GF-D8 (cell line): ENCODE results near the gene BNIP3.
"Not testable (repeated sequence)": the region's sequence is repeated elsewhere in the genome, so short reads cannot be mapped to it uniquely, and the experiment has no call there.

Experiments
- DNase-seq: peaks from one replicate; lab custom pipeline; 2025; lab: John Stamatoyannopoulos, UW

The BNIP3 gene

DNA sequence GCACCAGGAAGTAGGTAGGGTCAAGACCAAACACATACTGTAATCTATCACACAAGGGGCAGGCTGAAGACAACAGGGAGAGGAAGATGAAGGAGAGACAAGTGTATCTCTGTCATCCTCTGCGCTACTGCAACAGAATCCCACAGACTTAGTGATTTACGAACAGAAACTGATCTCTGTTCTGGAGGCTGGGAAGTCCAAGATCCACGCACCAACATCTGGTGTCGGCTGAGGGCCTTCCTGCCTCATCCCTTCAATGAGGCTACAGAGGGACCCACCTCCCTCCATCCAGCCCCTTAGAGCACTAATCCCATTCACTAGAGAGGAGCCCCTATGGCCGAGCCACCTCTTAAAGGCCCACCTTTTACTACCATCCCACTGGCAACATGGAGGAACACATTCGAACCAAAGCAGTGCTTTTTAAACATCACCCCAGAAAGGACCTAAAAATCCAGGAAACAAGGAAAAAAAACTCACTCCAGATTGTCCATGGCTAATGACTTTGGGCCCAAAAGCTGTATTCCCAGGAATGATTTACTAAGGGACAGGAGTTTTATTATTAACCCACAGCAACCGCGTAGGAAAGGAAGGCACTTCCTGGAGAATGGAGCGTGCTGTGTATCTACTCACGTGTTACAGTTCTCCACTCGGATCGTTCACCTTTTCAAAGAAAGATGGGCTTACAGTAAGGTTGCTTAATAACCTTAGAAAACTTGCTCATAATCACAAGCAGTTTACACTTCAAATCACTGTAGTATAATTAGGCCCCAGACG is 4.2 kb downstream of the BNIP3 start:
- DNase-seq, result no peak

DNA sequence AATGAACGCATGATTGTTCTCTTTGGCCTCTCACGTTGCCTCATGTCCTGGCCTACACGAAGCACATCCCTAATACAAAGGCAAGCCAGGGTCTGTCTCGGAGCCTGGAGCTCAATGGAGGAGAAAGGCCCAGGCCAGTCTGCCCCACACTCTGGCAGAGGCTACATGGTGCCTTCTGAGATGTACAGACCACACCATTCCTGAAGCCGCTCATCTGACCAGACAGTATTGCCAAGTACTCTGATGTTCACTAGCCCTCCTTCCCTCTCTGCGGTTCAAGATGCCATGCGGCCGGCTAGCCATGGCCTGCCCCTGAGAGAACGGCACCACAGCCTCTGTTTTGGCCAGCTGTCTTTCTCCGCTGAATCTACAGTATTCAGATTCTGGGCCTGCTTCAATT is 5.9 kb downstream of the BNIP3 start:
- DNase-seq, result no peak

DNA sequence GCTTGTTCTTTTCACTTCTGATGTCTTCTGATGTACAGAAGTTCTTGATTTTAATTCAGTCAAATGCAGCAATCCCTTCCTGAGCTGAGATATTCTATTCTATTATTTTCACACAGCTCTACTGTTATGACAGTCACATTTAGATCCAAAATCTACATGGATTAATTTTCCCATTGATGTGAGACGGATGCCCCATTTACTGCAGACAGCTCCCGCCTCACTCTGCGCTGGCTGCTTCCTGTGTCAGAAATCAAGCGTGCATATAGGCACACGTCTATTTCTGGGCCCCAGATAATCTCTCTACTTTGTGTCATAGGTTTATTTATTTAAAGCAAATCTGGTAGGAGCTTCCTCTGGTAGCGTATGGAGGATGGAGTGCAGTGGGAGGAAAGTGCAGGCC is 6.7 kb downstream of the BNIP3 start:
- DNase-seq, result no peak

DNA sequence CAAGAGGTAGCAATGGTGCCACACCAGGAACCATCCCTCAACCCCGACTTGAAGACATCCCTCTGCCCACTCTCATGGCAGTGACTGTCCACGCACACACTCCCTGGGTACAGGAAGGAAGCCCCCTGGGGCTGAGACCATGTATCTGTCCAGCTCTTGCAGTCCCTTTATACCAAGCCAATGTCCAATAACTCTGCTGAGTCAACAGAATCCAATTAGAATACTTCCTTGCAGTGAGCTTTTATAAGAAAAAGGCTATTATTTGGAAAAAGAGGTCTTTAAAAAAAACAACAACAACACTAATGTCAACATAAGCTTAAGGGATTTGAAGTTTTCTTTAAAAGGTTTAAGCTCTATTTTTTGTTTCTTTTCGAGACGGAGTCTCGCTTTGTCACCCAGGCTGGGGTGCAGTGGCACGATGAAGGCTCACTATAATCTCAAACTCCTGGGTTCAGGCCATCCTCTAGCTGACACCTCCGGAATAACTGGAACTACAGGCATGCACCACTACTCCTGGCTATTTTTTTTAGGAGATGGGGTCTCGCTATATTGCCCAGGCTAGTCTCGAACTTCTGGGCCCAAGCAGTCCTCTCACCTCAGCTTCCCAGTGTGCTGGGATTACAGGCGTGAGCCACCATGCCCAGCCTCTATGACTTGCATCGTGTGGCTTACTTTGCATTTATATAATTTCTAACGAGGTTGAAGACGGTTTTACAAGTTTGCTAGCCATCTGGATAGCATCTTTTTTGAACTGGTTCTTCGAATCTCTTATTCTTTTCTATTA is 7.5 kb downstream of the BNIP3 start:
- no peak for DNase-seq

DNA sequence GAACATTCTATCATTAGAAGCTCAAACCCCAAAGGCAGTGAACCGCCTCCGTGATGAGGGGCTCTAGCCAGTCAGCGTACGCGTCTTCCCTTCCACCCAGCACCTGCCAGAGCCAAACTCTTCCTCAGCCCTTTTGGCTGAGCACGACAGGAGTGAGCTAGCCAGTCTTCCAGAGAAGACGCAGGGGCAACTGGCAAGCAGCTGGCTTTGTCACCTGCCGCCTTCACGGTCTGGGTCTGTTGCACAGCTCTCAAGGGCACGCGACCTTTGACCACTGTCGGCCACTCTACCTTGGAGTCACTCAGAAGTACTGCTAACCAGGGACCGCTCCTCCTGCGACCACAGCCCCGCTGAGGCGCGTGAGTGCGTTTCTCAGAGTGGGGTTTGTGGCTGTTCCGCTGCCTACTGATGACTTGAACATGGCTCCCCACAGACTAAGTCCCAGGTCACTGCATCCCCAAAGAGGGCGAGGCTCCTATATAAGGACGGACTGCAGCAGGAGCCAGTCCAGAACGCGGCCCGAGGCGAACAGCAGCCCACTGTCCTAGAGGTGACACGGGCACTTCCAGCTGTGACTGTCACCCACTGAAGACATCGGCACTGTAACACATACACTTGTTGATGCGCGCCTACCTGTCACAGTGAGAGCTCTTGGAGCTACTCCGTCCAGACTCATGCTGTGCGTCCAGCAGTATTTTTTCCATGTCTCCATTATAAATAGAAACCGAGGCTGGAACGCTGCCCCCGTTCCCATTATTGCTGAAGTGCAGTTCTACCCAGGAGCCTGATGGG is 8.4 kb downstream of the BNIP3 start:
- DNase-seq, result no peak

DNA sequence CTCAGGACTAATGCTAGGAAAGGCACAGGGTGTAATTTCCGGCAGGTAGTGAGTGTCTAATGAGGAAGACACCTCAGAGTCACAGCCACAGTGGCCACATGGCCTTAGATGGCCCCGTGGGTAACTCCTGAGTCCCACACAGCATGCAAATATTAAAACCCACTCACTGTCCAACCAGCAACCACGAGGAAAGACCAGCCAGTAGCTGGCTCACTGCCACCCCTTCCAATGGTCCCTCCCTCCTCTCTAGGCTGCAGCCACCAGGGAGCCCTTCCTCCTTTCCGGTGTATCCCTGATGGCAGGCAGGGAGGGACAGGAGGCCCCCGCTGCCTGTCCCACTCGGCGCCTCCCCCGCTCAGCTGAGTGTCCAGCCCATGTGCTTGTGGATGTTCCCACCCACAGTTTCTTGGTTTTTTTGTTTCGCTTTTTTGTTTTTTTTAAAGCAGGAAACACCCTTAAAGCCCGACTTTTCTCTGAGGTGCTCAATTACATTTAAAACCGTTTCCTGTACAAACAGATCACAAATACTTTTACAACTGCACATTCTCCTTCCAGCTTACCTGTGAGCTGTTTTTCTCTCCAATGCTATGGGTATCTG is 9.2 kb downstream of the BNIP3 start:
- DNase-seq, result no peak

DNA sequence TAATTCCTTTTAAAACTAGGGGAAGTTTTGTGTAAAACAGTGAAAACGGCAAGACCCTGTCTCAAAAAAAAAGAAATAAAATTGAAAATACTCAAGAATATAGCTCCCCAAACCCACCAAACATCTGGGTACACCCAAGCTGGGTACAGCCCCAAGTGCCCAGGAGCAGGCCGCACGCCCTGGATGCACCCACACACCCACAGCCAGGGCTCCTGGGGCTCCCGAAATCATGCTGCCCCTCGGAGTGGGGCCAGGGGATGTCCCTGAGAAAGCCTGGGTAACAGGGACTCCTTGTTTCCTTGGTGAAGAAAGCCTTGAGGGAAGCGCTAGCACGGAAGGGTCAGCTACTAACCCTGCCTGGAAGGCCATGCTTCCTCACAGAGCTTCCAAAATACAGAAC is 10.1 kb downstream of the BNIP3 start:
- DNase-seq, result no peak

DNA sequence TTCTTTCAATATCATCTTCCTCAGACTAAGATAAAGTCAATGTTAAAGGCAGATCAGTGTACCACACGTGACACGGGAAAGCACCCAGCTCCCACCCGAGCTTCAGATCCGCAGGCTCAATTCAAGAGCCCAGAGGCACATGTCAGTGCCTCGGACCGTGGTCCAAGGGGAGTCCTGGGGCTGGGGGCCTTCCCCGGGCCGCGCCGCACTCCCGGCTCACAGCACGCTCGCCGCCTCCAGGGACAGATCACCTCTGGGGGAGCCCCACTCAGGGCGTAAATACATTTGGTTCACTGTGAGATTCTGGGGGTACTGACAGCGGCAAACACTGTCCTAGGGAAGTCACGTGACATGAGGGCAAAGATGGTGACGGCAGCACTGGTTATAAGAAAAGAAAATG is 10.8 kb downstream of the BNIP3 start:
- DNase-seq, result no peak

DNA sequence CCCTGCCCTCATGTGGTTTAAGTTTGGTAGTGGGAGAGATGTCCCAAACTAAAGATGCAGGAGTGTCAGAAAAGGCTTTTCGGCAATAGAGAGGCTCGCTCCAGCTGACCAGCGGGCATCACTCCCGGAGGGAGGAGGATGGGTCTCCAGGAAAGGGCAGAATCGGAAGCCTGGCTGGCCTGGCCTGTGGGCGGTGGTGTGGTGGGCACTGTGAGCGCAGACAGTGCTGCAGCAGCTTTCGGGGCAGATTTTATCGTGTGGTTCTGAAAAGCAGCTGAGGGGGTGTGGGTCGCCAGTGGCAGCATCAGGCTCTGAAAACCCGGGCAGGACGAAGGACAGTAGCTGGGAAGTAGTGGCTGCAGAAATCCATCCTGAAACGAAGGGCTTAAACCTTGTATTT is 12.8 kb downstream of the BNIP3 start:
- no peak for DNase-seq

DNA sequence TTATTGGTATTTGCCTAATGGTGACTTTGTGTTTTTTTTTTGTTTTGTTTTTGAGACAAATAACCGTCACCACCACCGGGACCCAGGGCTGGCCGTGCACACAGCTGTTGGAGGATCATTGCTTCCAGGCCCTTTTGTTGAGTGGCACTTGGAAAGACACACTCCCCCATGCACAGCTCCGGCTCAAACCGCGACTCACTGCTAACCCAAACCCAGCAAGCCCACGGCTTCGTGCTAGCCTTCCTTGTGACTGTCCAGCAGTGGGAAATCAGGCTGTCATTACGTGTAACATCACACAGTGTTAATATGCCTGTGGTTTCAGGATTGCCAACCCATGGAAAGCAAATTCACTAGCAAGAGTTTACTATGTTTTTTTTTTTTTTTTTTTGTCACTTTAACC is 17.4 kb downstream of the BNIP3 start:
- DNase-seq, result no peak

DNA sequence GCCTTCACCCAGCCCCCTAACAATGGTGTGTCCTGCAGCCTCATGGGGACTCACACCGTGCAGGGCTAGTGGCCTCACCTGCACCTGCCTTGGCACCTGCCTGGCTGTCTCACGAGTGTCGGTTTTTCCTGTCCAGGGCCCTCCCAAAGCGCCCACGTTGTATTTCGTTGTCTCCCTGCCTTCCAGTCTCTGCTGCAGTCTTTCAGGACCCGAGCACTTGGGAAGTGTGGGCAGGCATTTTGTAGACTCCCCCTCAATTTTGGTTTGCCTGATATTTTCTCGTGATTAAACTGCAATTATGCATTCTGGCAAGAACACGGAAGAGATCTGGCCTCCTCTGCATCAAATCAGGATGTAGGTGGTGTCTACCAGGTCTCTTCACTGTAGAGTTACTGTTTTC is 17.9 kb downstream of the BNIP3 start:
- no peak for DNase-seq

DNA sequence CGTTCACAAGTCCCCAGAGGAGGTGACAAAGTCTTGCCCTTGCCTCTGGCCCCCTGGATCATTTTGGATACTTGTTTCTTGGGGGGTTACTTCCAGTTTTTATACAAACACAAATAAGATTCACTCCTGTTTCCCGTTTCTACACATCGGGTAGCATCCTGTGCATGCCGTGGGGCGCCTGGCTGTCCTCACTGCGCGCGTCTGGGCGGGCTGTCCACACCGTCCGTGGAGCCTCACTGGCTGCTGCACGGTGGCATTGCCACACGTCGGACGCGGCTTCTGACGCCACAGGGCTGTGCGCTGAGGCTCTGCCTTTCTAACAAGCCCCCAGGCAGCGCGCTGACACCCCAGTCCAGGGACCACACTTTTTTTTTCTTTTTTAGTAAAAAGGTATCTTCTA is 18.4 kb downstream of the BNIP3 start:
- no peak for DNase-seq

DNA sequence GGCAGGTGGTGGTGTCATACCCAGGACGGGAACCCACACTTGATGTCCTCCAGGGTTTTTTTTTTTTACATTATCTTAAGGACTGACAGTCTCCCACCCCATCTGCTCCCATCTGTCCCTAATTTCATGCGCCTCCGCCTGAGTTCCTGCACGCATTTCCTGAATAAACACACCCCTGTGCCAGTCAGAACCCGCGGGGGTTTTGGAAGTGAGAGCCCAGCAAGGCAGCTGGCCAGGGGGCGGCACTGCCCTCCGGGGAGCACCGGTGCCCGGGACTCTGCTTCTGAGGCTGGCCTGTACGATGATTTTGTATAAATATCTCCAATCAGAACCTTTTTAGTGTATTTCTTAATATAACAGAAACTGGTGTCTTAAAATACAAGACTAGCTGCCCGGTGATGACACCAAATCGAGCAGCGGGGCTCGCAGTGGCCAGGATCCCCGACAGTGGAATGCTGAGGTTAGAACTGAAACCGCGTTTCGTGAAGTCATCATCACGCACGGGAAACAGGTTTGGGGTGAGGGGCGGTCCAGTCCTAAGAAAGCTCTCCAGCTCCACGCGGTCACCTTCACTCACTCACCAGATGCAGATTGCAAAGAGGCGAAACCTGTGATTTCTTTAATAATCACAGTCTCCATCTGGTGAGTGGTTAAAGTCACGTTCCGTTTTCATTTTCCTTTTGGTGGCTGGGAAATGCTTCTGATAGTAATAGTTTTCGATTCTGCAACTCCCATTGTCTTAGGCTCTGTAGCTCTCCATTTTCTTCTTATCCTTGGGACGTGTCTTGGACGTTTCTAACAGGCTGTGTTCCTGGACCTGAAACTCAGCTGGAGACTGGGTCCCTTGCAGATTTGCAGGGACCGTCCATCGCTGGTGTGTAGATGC is 19.7 kb downstream of the BNIP3 start:
- DNase-seq, result no peak

DNA sequence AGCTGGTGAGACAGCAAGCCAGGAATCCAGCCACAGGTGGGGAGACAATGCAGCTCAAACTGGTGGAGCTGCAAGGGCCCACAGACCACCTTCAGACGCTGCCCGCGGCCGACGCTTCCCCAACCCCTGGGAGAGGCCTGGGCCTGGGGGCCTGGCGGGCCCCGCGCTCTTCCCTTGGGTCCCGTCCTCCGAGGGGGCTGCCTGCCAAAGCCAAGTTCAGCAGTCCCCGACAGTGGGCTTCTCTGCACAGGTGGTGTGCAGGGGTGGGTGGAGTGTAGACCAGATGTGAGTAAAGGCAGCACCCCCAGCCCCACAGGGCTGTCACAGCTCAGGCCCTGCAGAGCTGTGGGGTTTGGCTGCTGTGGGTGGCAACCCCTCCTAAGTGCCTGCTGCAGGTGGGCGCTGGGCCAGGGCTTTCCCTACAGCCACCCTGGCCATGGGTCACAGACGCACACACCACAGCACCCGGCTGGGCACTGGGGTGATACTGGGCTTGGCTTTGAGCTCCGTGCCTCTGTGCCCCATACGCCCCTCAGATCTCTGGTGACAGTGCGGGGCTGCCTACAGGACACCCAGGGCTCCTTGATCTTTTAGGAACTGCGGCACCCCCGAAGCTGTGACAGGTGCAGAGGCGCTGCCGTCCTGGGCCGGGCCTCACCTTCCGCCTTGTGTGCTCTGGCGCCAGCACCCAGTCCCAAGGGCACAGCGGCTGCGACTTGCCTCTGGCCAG is 20.5 kb downstream of the BNIP3 start:
- no peak for DNase-seq

DNA sequence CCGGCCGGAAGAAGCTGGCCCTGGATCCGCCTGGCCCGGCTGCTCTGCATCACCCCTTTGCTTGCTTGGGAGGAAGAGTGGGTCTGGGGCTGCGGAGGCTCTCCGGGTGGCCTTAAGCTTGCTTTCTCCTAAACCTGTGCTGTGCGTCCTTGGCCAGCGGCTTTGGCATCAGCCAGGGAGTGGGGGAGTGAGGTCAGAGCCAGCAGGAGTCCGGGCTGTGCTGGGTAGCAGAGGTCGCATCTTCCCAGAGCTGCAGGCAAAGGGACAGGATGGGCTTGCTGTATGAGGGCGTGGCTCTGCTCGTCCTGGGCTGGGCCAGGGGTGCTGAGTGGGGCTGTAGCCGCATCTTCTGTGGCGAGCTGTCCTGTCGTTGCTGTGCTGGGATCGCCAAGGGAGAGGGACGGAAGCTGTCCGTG is 21.1 kb downstream of the BNIP3 start:
- DNase-seq, result no peak

DNA sequence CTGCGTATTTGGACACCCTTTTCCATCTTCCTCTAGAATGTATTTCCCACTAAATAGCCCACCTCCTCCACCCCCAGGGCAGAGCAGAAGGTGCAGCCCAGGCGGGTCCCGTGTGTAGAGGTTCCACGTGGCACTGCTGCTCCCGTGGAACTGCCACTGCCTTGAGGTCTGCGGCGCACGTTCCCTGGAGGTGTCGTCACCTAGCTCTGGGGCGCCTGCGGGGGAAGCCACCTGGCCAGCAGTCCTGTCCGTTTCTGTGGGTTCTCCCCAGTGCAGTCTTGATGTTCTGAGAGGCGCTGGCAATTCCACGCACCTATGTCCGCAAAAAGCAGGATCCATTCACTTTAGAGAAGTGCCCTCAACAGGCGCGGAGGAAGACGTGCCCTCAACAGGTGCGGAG is 21.9 kb downstream of the BNIP3 start:
- no peak for DNase-seq

DNA sequence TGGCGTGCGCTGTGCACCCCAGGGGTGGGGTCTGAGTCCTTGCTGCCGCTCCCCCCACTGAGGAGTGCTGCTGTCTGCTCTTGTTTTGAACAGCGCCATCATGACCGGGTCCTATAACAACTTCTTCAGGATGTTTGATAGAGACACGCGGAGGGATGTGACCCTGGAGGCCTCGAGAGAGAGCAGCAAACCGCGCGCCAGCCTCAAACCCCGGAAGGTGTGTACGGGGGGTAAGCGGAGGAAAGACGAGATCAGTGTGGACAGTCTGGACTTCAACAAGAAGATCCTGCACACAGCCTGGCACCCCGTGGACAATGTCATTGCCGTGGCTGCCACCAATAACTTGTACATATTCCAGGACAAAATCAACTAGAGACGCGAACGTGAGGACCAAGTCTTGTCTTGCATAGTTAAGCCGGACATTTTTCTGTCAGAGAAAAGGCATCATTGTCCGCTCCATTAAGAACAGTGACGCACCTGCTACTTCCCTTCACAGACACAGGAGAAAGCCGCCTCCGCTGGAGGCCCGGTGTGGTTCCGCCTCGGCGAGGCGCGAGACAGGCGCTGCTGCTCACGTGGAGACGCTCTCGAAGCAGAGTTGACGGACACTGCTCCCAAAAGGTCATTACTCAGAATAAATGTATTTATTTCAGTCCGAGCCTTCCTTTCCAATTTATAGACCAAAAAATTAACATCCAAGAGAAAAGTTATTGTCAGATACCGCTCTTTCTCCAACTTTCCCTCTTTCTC is 26.0 kb downstream of the BNIP3 start:
- no peak for DNase-seq

DNA sequence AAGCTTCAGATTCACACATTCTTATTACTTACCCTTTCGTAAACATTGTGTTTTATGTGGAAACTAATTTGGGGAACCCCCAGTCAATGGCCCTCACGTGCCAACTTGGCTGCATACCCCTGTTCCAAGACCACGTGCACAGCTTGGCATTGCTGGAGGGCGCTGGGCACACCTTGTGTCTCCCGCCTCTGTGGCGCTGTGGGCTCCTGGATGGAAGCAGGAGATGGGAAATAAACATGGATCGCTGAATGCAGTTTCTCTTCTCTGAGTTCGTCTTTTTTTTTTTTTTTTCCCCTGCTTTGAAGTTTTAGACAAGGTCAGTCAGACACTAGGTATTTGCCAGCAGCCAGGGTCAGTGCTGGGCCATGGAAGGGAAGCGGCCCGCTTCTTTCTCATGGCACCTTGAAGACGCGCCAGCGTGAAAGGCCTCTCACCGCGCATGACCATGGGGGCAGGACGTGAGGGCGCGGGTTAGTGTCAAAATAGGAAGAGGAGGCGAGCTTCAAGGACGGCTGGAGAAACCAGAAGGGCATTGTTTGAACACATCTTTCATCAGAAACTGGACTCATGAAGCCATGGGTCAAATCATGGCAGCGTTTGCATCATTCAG is 27.3 kb downstream of the BNIP3 start:
- DNase-seq, result no peak

DNA sequence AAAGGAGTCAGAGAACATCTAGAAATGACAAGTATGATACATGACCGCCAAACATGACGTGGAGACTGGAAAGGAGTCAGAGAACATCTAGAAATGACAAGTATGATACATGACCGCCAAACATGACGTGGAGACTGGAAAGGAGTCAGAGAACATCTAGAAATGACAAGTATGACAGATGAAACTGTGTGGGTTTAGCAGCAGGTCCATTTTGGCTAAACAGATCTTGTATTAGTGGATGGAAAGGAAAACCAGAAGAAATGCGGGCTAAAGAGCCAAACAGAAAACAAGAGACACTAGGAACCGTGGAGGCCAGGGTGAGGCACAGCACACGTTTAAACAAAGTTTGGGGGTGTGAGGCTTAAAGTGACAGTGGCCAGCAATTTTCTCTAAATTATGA is 31.8 kb downstream of the BNIP3 start:
- not testable (repeated sequence) for DNase-seq
